GM19452 (cell line): ENCODE measurements around the gene PTPN14.
"Not testable (repeated sequence)": the region's sequence is repeated elsewhere in the genome, so short reads cannot be mapped to it uniquely, and the experiment has no call there.

Experiments used
- ATAC-seq: cut with Tn5 transposase; IDR thresholded peaks from one replicate; pipeline ENCODE4 v1.9.1; 2021; ENCODE audit not compliant: unreplicated experiment

PTPN14 gene

GRCh38 chr1:214551436-214552173, at the start of gene PTPN14:
TSS of gene PTPN14 (minus strand) at chr1:214551602. CDS start at chr1:214464803, 86,799 bp downstream.
- ATAC-seq, result no peak

GRCh38 chr1:214593158-214593557, 41.8 kb upstream of the PTPN14 start:
- ATAC-seq, result no peak

GRCh38 chr1:214591918-214592317, 40.5 kb upstream of the PTPN14 start:
- not testable (repeated sequence) for ATAC-seq

GRCh38 chr1:214590696-214591095, 39.3 kb upstream of the PTPN14 start:
- ATAC-seq, result no peak

DNA sequence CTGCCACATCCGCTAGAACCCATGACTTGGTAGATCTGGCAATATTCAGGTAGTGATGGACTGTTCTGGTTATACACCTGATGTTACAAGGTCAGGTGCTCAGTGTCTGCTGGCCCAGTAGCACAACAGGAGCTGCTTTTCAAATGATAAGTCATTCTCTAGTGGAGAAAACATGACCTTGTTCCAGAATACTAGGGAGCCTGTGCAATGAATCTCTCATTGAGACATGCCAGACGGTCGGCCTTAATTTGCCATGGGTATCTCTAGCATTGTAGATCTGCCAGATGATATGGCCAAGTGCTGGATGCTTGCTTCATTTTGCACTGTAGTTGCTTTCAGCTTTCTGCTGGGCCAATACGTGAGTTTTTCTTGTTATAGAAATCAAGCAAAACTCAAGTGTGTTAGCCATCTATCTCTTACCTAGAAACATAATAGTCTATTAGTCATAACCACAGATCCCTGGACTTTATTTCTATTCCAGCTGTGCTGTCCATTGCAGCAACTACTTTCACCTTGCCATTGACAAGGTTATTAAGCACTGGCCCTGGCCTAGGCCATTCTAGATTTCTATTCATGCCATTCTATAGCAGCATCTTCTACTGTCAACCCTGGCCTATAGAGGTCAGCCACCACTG, 37.7 kb upstream of the PTPN14 start:
- no peak for ATAC-seq

DNA sequence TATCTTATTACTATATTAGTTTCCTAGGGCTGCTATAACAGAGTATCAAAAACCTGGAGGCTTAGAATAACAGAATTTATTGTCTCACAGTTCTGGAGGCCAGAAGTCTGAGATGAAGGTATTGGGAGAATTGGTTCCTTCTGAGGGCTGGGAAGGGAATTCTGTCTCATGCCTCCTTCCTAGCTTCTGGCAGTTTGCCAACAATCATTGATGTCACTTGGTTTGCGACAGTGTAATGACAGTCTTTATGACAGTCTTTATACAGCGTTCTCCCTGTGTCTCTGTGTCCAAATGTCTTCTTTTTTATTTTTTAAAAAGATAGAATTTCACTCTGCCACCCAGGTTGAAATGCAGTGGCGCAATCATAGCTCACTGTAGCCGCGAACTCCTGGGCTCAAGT, 35.8 kb upstream of the PTPN14 start:
- ATAC-seq, result no peak

- no peak for ATAC-seq
Observed at GRCh38 chr1:214586621-214587020, 35.2 kb upstream of the PTPN14 start.

DNA sequence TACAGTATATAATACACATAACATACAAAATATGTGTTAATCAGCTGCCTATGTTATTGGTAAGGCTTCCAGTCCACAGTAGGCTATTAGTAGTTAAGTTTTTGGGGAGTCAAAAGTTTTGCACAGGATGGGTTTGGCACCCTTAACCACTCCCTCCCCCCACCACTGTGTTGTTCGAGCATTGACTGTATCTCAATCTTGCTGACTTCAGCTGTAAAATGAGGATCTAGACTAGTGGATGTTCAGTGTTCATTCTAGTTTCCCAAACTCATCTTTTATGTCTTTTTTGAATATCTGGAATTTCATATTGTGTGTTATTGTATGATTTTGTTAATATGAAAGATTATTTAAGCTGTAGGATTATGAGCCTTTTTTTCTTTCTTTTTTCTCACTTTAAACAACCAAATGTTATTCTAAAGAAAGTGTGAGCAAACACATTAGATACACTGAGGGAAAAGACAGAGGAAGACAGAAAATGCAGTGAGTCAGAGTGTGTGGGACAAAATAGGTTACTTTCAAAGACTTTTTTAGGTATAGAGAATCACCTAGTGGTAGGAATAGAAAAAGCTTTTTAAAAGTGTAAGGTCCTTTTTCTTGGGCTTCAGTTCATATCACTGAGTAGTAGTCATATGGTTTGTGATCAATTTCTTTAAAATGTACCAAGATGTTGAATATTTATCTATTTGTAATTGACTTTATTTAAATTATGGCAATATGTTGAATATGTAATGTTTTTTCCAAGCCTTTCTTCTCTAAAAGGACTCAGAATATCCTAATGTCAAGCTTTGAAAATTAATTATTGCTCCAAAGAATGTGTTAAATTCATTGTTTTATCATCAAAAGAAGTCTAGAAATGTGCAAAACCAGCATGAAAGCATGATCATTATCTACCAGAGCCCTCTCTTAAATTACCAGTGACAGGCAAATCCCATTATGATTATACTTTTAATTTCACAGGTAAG, 33.7 kb upstream of the PTPN14 start:
- peak; percentile 67 for ATAC-seq

GRCh38 chr1:214583824-214584554, 32.6 kb upstream of the PTPN14 start:
- no peak for ATAC-seq

DNA sequence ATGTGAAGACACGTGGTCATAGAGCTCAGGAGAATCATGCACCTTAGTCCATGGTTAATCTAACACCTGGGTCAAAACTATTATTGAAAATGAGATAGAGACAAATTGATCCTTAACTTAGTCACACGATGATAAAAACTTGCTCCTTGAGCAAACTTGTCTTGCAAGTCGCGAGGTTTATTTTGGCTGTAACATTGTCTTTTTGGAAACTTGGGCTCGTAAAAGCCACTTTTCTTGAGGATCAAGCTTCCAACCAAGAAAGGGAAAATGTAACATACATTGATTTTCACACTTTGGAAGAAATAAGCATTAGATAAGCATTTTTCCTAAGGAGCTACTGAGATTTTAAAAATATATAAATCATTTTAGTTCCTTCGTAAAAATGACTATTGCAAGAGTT, 31.7 kb upstream of the PTPN14 start:
- ATAC-seq, result no peak

- ATAC-seq, result no peak
Observed at GRCh38 chr1:214582289-214582891, 31.0 kb upstream of the PTPN14 start.

GRCh38 chr1:214581785-214582184, 30.4 kb upstream of the PTPN14 start:
- ATAC-seq, result no peak

DNA sequence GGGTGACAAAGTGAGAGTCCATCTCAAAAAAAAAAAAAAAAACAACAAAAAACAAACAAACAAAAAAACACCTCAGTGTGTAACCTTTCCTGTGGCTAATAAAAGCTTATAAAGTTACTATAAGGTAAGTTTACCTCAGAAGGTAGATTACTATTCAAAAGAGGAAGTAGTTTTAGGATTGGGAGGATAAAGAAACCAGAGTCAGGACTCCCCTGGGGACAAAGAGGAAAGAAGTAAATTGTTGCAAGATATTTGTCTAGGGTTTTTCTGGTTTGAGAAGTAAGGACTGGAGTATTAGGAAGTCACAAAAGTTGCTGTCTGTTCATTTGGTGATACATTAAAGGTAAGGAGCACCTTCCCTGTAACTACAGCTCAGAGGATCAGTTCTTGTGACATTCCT, 27.8 kb upstream of the PTPN14 start:
- ATAC-seq, result no peak

DNA sequence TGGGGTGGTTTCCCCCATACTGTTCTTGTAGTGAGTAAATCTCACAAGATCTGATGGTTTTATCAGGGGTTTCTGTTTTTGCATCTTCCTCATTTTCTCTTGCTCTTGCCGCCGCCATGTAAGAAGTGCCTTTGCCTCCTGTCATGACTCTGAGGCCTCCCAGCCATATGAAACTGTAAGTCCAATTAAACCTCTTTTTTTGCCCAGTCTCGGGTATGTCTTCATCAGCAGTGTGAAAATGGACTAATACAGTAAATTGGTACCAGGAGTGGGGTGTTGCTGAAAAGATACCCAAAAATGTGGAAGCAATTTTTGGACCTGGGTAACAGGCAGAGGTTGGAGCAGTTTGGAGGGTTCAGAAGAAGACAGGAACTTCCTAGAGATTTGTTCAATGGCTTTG, 24.7 kb upstream of the PTPN14 start:
- not testable (repeated sequence) for ATAC-seq

DNA sequence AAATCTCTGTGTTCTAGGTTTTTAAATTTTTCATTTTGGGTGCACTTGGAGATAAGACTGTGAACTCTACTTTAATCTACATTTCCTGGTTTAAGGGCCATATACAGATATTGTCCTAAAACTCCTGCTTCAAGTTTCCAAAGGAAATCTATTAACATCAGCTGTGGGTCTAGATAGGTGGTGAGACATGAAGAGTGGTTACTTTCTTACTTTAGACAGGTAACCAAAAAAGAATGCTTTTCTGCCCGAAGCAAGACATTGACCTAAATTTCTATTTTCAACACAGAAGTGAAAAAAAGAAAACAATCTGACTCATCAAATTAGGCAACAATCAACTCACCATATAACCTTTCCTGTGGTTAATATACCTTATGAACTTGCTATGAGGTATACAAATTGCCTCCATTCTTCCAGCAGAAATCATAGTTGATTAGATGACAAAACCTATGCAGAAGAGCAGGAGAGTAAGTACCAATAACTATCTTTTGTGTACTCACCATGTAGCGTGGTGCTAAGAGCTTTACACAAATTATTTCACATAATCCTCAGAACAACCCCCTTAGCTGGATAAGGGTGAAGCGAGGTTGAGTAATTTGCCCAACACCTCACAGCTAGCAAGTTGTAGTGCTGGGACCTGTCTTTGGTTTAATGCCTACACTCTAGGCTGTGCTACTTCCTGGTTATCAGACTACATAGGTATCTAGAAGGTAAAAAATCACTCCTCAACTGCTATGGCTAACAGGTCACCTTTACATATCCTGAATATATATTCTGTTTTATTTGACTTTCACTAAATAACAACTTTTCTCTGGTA, 23.4 kb upstream of the PTPN14 start:
- ATAC-seq, result no peak

DNA sequence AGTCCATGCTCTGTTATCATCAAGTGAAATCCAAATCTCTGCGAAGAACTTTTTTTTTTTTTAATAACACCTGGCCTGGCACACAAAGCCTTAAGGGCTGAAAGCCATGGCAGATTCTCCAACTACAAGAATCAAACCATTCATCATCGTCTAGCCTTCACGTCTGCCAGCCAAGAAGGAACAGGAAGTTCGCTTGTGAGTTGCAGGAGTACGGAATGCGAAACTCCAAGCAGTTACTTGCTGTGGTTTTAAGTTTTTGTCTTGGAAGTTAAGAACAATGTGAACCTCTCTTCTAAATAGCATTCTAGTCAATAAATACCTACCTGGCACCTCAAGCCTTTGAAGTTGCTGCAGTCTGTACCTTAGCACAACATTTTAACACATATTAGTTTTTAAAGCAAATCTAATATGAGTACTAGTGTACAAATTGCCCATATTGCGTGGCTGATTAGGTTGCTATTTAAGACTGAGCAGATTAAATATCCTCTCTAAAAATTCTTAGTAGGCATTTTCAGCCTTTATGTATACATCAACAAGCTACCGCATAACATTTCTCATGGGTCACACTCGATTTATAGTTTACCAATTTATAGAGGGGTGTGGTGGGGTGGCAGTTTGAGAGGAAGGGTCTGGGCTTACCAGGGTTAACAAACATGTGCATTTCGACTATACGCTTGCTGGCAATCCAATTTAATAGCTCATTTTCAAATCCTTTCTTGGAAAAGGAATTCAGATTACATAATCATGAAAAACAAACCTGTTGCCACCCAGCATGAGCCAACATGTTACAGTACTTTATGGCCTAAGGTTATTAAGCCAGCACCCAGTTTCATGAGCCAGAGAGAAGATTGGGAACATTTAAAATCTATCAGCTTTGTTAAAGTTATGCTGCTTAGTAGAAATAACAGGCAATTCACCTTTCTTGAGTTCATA, 22.2 kb upstream of the PTPN14 start:
- no peak for ATAC-seq

GRCh38 chr1:214571281-214571680, 19.9 kb upstream of the PTPN14 start:
- no peak for ATAC-seq

DNA sequence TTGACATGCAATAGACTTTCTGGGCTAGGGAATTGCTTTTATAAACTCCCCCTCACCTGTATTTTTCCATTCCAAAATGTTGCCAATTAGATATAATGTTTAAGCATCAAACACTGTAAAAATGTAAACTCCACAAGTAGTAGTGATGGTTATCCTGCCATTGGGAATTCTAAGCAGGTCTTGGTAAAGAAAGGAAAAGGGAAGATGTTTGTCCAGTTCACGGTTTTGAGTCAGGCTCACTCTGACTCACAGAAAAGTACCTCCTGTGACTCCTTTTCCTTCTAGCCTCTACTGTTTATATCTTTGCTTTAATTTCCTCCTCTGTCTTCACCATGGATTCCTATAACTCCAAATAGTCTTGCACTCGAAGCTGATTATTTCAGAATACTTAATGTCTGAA, 19.0 kb upstream of the PTPN14 start:
- no peak for ATAC-seq
